ENCODE results near the gene RIPPLY3. TPM values are rescaled to one million over a fixed set of nuclear protein-coding genes. Genes with fewer than 3 reads are reported as not detected.

The RIPPLY3 gene
- total RNA-seq, 4 donors from 2014 or later, result not detected

DNA sequence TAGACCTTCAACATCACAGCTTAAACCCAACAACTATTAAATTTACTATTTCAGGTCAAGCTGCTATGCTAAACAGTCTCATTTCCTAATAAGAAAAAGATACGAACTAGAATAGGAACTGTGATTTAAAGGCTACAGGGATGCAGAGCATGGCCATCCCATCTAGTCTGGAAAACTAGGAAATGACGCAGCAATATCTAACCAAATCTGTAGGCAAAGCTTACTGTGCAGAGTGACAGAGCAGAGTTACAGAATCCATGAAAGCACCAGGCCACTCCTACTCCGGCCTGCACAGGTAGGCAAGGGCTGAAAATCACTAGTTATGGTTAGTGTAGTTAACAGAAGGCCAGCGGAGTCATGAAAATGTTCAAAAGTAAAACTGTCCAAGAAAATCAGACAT is 42.1 kb upstream of the RIPPLY3 start:
- intact Hi-C loops (cut with DNase I; ENCODE audit: low total_unique reads), result loop anchor here (10.0 kb wide), 1 partner anchor 120 kb away; no protein-coding TSS in a partner anchor
- no peak overlapping the region for H3K4me3 ChIP-seq
- no peaks in the 10 kb centered on the region for H3K9me3 ChIP-seq
- ATAC-seq (no peak), DNase-seq (no peak)
- in situ Hi-C loops (cut with MboI; ENCODE audit: low sequenced_read_pairs in 4 of 4), result no loop called here
- peaks cover 0 to 15% of the 10 kb centered on the region in 2 donors for H3K36me3 ChIP-seq
- H3K4me1 ChIP-seq, result peaks cover 9 to 23% of the 10 kb centered on the region in 2 donors
- no peak overlapping the region for H3K27ac ChIP-seq
- TF ChIP-seq, protein P1, sequence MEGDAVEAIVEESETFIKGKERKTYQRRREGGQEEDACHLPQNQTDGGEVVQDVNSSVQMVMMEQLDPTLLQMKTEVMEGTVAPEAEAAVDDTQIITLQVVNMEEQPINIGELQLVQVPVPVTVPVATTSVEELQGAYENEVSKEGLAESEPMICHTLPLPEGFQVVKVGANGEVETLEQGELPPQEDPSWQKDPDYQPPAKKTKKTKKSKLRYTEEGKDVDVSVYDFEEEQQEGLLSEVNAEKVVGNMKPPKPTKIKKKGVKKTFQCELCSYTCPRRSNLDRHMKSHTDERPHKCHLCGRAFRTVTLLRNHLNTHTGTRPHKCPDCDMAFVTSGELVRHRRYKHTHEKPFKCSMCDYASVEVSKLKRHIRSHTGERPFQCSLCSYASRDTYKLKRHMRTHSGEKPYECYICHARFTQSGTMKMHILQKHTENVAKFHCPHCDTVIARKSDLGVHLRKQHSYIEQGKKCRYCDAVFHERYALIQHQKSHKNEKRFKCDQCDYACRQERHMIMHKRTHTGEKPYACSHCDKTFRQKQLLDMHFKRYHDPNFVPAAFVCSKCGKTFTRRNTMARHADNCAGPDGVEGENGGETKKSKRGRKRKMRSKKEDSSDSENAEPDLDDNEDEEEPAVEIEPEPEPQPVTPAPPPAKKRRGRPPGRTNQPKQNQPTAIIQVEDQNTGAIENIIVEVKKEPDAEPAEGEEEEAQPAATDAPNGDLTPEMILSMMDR (IDR thresholded peaks at IDR 0.05 in 4 of 5, conservative IDR thresholded peaks at IDR 0.05 in 1 of 5), result no peak
- no peak for TF ChIP-seq POLR2A (IDR thresholded peaks at IDR 0.05)
- H3K27me3 ChIP-seq, result no peaks in the 10 kb centered on the region

- no peak for ATAC-seq
- peaks cover 9 to 23% of the 10 kb centered on the region in 2 donors for H3K4me1 ChIP-seq
- no peak for DNase-seq
- peak overlapping the region in 3 of 4 donors; percentile 65 to 78 (median 66) for H3K4me3 ChIP-seq
- TF ChIP-seq POLR2A (IDR thresholded peaks at IDR 0.05), result no peak
- TF ChIP-seq, protein P1 (IDR thresholded peaks at IDR 0.05 in 4 of 5, conservative IDR thresholded peaks at IDR 0.05 in 1 of 5), result no peak
- no peaks in the 10 kb centered on the region for H3K27me3 ChIP-seq
- intact Hi-C loops (cut with DNase I; ENCODE audit: low total_unique reads) (loop anchor here (10.0 kb wide), 1 partner anchor 120 kb away; no protein-coding TSS in a partner anchor), in situ Hi-C loops (cut with MboI; ENCODE audit: low sequenced_read_pairs in 4 of 4) (no loop called here)
- H3K9me3 ChIP-seq, result no peaks in the 10 kb centered on the region
- H3K27ac ChIP-seq, result no peak overlapping the region
- H3K36me3 ChIP-seq, result peaks cover 0 to 15% of the 10 kb centered on the region in 2 donors
Observed at GRCh38 chr21:36964827-36965719, 41.4 kb upstream of the RIPPLY3 start.

DNA sequence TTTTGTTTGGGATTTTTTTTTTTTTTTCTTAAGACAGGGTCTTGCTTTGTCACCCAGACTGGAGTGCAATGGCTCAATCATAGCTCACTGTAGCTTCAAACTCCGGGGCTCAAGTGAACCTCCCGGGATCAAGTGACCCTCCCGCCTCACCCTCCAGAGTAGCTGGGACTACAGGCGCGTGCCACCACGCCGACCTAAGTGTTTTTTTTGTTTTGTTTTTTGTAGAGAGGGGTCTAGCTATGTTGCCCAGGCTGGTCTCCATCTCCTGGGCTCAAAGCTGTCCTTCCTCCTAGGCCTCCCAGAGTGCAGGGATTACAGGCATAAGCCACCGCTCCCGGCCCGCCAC is 40.8 kb upstream of the RIPPLY3 start:
- H3K27me3 ChIP-seq, result no peaks in the 10 kb centered on the region
- H3K9me3 ChIP-seq, result no peaks in the 10 kb centered on the region
- DNase-seq, result no peak
- ATAC-seq, result peak in 1 of 2 donors; percentile 27
- intact Hi-C loops (cut with DNase I; ENCODE audit: low total_unique reads), result loop anchor here (1.0 to 10.0 kb wide), 2 partner anchors 25 to 119 kb away; no protein-coding TSS in a partner anchor
- peak overlapping the region; percentile 71 to 88 (median 79) for H3K27ac ChIP-seq
- in situ Hi-C loops (cut with MboI; ENCODE audit: low sequenced_read_pairs in 4 of 4), result no loop called here
- H3K4me3 ChIP-seq, result peak overlapping the region; percentile 65 to 78 (median 70)
- peaks cover 9 to 23% of the 10 kb centered on the region in 2 donors for H3K4me1 ChIP-seq
- TF ChIP-seq POLR2A (IDR thresholded peaks at IDR 0.05), result no peak
- TF ChIP-seq, protein P1 (IDR thresholded peaks at IDR 0.05 in 4 of 5, conservative IDR thresholded peaks at IDR 0.05 in 1 of 5), result no peak
- peaks cover 0 to 10% of the 10 kb centered on the region in 2 donors for H3K36me3 ChIP-seq

- TF ChIP-seq POLR2A (IDR thresholded peaks at IDR 0.05), result peak in 1 of 2 donors; percentile 67
- TF ChIP-seq, protein P1 (IDR thresholded peaks at IDR 0.05 in 4 of 5, conservative IDR thresholded peaks at IDR 0.05 in 1 of 5), result peak in 3 of 5 experiments; percentile 11 to 47 (median 21)
- H3K27me3 ChIP-seq, result no peaks in the 10 kb centered on the region
- intact Hi-C loops (cut with DNase I; ENCODE audit: low total_unique reads), result loop anchor here (1.0 to 10.0 kb wide), 2 partner anchors 24 to 119 kb away; no protein-coding TSS in a partner anchor
- peak within 1 kb of the TSS; percentile 65 to 78 (median 70) for H3K4me3 ChIP-seq
- no peaks in the 10 kb centered on the region for H3K9me3 ChIP-seq
- in situ Hi-C loops (cut with MboI; ENCODE audit: low sequenced_read_pairs in 4 of 4), result no loop called here
- ATAC-seq (peak; percentile 70 to 75), DNase-seq (peak; percentile 17 to 60)
- peak within 1 kb of the TSS; percentile 73 to 89 (median 84) for H3K27ac ChIP-seq
- H3K4me1 ChIP-seq, result peaks cover 9 to 23% of the 10 kb centered on the region in 2 donors
- peaks cover 0 to 4% of the 10 kb centered on the region in 2 donors for H3K36me3 ChIP-seq
Observed at GRCh38 chr21:36966066-36966820, 40.3 kb upstream of the RIPPLY3 start, which contains the start of gene HLCS. Gene HLCS (minus strand): TSS chr21:36966669. CDS start chr21:36966638, 31 bp downstream.
